Stimulated activated CD4-positive, alpha-beta T cell treated with anti-CD3 and anti-CD28 coated beads, Interleukin-15, amount 100 ng/mL, for 48 hours (primary cell): ENCODE measurements around the gene ANP32D.
"Not testable (repeated sequence)": the region's sequence is repeated elsewhere in the genome, so short reads cannot be mapped to it uniquely, and the experiment has no call there.

ENCODE experiments used
- DNase-seq, 2 donors: peaks; one replicate each; pipeline ENCODE4 v3.0.0-alpha.2; 2020; ENCODE audit warnings: low read depth in 2 of 2

Gene ANP32D

GRCh38 chr12:48472259-48472658 lies at the start of gene ANP32D:
Gene ANP32D (plus strand): TSS chr12:48472559. CDS start chr12:48472665, 106 bp downstream.
- no peak for DNase-seq

DNA sequence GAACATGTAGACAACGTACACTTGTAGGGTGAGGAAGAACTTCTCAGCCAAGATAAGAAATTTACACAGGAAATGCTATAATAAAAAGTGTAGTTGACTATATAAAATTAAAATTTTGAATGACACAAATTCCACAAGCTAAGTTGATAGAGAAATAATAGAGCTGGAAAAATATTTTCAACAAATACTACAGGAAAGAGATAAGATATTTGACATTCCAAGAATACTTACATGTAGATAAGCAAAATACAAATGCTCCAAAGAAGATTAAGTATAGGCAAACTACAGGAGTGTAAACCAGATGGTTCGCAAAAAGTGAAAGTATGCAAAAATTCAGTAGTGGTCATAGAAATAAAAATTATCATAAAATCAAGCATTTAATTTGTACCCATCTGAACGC lies 49.2 kb upstream of the ANP32D start:
- DNase-seq = no peak

GRCh38 chr12:48424644-48425043 lies 47.7 kb upstream of the ANP32D start:
- no peak for DNase-seq

GRCh38 chr12:48434016-48434415 lies 38.3 kb upstream of the ANP32D start:
- not testable (repeated sequence) for DNase-seq

DNA sequence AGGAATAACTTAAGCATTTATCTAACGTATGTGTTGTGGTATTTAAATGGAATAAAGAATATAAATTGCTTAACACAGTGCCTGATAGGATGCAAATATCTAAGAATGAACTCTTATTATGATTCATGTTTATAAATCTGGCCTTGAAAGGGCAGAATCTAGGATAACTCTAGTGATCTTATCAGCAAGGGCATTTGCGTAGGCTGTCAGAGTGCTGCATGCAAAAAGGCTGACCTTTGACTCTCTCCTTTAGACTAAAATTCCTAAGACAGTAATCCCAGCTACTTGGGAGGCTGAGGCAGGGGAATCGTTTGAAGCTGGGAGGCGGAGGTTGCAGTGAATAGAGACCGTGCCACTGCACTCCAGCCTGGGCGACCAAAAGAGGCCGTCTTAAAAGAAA lies 31.3 kb upstream of the ANP32D start:
- no peak for DNase-seq

GRCh38 chr12:48442179-48442847 lies 30.0 kb upstream of the ANP32D start:
- DNase-seq = no peak

GRCh38 chr12:48445538-48445937 lies 26.8 kb upstream of the ANP32D start:
- no peak for DNase-seq

- no peak for DNase-seq
These were observed 26.1 kb upstream of the ANP32D start for GRCh38 chr12:48446161-48446776.

- no peak for DNase-seq
These were observed 24.6 kb upstream of the ANP32D start for GRCh38 chr12:48447755-48448154.

DNA sequence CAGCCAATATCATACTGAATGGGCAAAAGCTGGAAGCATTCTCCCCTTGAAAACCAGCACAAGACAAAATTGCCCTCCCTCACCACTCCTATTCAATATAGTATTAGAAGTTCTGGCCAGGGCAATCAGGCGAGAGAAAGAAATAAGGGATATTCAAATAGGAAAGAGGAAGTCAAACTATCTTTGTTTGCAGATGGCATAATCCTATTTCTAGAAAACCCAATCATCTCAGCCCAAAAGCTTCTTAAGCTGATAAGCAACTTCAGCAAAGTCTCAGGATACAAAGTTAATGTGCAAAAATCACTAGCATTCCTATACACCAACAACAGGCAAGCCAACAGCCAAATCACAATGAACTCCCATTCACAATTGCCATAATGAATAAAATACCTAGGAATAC lies 21.0 kb upstream of the ANP32D start:
- no peak for DNase-seq

- DNase-seq = not testable (repeated sequence)
These were observed 19.4 kb upstream of the ANP32D start for GRCh38 chr12:48452961-48453360.

GRCh38 chr12:48454667-48455066 lies 17.7 kb upstream of the ANP32D start:
- no peak for DNase-seq

GRCh38 chr12:48455116-48455515 lies 17.2 kb upstream of the ANP32D start:
- no peak for DNase-seq

GRCh38 chr12:48459259-48459658 lies 13.1 kb upstream of the ANP32D start:
- DNase-seq = no peak

DNA sequence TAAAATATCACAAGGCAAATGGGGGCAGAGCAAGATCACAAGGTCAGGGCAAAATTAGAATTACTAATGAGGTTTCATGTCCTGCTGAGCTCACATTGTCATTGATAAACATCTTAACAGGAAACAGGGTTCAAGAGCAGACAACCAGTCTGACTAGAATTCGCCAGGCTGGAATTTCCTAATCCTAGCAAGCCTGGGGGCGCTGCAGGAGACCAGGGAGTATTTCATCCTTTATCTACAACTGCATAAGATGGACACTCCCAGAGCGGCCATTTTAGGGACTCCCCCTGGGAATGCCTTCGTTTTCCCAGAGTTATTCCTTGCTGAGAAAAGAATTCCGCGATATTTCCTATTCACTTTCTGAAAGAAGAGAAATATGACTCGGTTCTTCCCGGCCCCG lies 3.3 kb upstream of the ANP32D start:
- not testable (repeated sequence) for DNase-seq

DNA sequence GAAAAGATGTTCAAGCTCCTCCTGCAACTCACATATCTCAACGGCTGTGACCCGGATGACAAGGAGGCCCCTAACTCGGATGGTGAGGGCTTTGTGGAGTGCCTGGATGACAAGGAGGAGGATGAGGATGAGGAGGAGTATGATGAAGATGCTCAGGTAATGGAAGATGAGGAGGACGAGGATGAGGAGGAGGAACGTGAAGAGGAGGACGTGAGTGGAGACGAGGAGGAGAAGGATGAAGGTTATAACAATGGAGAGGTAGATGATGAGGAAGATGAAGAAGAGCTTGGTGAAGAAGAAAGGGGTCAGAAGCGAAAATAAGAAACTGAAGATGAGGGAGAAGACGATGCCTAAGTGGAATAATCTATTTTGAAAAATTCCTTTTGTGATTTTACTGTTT lies 702 bp downstream of the ANP32D start:
- no peak for DNase-seq

DNA sequence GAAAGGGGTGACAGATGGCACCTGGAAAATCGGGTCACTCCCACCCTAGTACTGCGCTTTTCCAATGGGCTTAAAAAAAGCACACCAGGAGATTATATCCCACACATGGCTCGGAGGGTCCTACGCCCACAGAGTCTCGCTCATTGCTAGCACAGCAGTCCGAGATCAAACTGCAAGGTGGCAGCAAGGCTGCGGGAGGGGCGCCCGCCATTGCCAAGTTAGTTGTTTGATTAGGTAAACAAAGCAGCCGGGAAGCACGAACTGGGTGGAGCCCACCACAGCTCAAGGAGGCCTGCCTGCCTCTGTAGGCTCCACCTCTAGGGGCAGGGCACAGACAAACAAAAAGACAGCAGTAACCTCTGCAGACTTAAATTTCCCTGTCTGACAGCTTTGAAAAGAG lies 2.1 kb downstream of the ANP32D start:
- not testable (repeated sequence) for DNase-seq

DNA sequence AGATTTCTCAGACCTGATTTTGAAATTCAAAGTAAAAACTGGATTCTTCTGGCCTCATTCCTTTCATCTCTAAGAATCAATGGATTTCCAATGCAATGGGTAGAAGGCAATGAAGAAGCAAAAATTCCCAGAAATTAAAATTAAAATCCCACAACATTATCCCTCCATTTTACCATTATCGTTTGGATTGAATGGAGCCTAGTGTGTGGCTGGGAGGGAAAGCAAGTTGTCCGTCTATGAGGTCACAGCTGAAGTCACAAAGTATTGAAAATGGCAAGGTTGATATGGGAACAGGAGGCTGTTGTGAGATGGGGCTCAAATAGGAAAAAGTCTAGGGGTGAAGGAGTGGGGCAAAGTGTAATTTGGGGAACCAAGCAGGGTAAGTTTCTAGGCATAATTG lies 9.8 kb downstream of the ANP32D start, which contains the start of gene C12orf54:
TSS of gene C12orf54 (plus strand) at position 301 of the 400 bp plus-strand sequence. CDS start 799 bp downstream, outside the sequence.
- DNase-seq = no peak

- DNase-seq = no peak
These were observed 10.6 kb downstream of the ANP32D start for GRCh38 chr12:48482930-48483329.

- DNase-seq = no peak
These were observed 13.9 kb downstream of the ANP32D start for GRCh38 chr12:48486261-48486660.

- no peak for DNase-seq
These were observed 14.3 kb downstream of the ANP32D start for GRCh38 chr12:48486679-48487078.

- no peak for DNase-seq
These were observed 16.7 kb downstream of the ANP32D start for GRCh38 chr12:48489012-48489411.

DNA sequence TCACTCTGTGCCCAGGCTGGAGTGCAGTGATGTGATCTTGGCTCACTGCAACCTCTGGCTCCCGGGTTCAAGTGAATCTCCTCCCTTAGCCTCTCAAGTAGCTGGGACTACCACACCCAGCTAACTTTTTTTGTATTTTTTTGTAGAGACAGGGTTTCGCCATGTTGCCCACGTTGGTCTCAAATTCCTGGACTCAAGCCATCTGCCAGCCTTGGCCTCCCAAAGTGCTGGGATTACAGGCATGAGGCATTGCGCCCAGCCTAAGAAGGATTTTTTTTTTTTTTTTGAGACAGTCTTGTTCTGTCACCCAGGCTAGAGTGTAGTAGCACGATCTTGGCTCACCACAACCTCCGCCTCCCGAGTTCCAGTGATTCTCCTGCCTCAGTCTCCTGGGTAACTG lies 17.1 kb downstream of the ANP32D start:
- not testable (repeated sequence) for DNase-seq
